Stimulated activated CD4-positive, alpha-beta T cell treated with anti-CD3 and anti-CD28 coated beads, Interleukin-2, amount 100 ng/mL, for 4 hours (primary cell): ENCODE results near the gene ANKMY1.

Source experiments
- DNase-seq: peaks from one replicate; pipeline ENCODE4 v3.0.0-alpha.2; 2020; ENCODE audit warnings: low read depth

The ANKMY1 gene

GRCh38 chr2:240459401-240460252, 98.2 kb downstream of the ANKMY1 start:
- DNase-seq: no peak

GRCh38 chr2:240458900-240459391, 98.8 kb downstream of the ANKMY1 start:
- DNase-seq: no peak

GRCh38 chr2:240458044-240458899, 99.5 kb downstream of the ANKMY1 start:
- DNase-seq: no peak

GRCh38 chr2:240457223-240458043, 100.4 kb downstream of the ANKMY1 start:
- DNase-seq: no peak

GRCh38 chr2:240456447-240457222, 101.2 kb downstream of the ANKMY1 start:
- no peak for DNase-seq

- no peak for DNase-seq
These were observed 101.9 kb downstream of the ANKMY1 start for GRCh38 chr2:240455647-240456446.

GRCh38 chr2:240455272-240455646, 102.5 kb downstream of the ANKMY1 start:
- DNase-seq: no peak

GRCh38 chr2:240454106-240454901, 103.5 kb downstream of the ANKMY1 start:
- no peak for DNase-seq

GRCh38 chr2:240453461-240454105, 104.2 kb downstream of the ANKMY1 start:
- no peak for DNase-seq

GRCh38 chr2:240452462-240453256, 105.1 kb downstream of the ANKMY1 start:
- no peak for DNase-seq

GRCh38 chr2:240451791-240452461, 105.9 kb downstream of the ANKMY1 start:
- DNase-seq: no peak

GRCh38 chr2:240451108-240451611, 106.6 kb downstream of the ANKMY1 start:
- DNase-seq: no peak

GRCh38 chr2:240450532-240451107, 107.2 kb downstream of the ANKMY1 start:
- DNase-seq: no peak

- DNase-seq: no peak
These were observed 107.8 kb downstream of the ANKMY1 start for GRCh38 chr2:240449764-240450531.

GRCh38 chr2:240448387-240449274, 109.2 kb downstream of the ANKMY1 start:
- no peak for DNase-seq
